ENCODE measurements around the gene ARHGEF1.

Gene ARHGEF1

GRCh38 chr19:41847351-41848105 is 35.5 kb upstream of the ARHGEF1 start:
- no peak overlapping the region for H3K27ac ChIP-seq
- TF ChIP-seq CTCF (conservative IDR thresholded peaks at IDR 0.05): no peak

- no peak for TF ChIP-seq CTCF (conservative IDR thresholded peaks at IDR 0.05)
- no peak overlapping the region for H3K27ac ChIP-seq
These were observed 34.3 kb upstream of the ARHGEF1 start for GRCh38 chr19:41848666-41849065.

- no peak overlapping the region for H3K27ac ChIP-seq
- TF ChIP-seq CTCF (conservative IDR thresholded peaks at IDR 0.05): no peak
These were observed 33.9 kb upstream of the ARHGEF1 start for GRCh38 chr19:41849067-41849466.

GRCh38 chr19:41850381-41850780 is 32.6 kb upstream of the ARHGEF1 start:
- TF ChIP-seq CTCF (conservative IDR thresholded peaks at IDR 0.05): no peak
- no peak overlapping the region for H3K27ac ChIP-seq

GRCh38 chr19:41851456-41851855 is 31.5 kb upstream of the ARHGEF1 start:
- TF ChIP-seq CTCF (conservative IDR thresholded peaks at IDR 0.05): no peak
- H3K27ac ChIP-seq: no peak overlapping the region

- H3K27ac ChIP-seq: no peak overlapping the region
- TF ChIP-seq CTCF (conservative IDR thresholded peaks at IDR 0.05): no peak
These were observed 29.6 kb upstream of the ARHGEF1 start for GRCh38 chr19:41853344-41853743.

- no peak overlapping the region for H3K27ac ChIP-seq
- no peak for TF ChIP-seq CTCF (conservative IDR thresholded peaks at IDR 0.05)
These were observed 29.2 kb upstream of the ARHGEF1 start for GRCh38 chr19:41853768-41854167.
